C4-2B (cell line): ENCODE data around the gene SEMA3F.

Experiments used
- H3K27ac ChIP-seq: fragments of 450-650 bp; 2 replicates; pipeline ENCODE4 v1.5.1; 2017
- CTCF ChIP-seq: fragments of 450-650 bp; conservative IDR thresholded peaks from 2 replicates; pipeline ENCODE4 v1.5.1; 2017; ENCODE audit warnings: mild to moderate bottlenecking
- ZFX ChIP-seq: fragments of 450-650 bp; IDR thresholded peaks from 2 replicates; pipeline ENCODE4 v1.6.1; 2017

Gene SEMA3F

DNA sequence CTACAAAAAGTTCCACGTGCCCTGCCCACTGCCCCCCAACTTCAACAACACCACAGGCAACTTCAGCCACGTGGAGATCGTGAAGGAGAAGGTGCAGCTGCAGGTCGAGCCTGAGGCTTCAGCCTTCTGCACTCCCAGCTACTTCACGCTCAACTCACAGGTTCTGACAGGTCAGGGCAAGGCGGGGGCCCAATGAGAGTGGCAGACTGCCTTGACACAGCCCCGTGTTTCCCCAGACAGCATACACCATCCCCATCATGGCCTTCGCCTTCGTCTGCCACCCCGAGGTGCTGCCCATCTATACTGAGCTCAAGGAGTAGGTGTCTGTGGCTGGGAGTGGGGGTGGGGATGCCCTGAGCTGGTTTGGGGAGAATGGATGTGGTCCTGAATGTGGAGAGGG, 62.6 kb downstream of the SEMA3F start:
- H3K27ac ChIP-seq: no peak overlapping the region
- TF ChIP-seq CTCF (no peak), ZFX (no peak)

DNA sequence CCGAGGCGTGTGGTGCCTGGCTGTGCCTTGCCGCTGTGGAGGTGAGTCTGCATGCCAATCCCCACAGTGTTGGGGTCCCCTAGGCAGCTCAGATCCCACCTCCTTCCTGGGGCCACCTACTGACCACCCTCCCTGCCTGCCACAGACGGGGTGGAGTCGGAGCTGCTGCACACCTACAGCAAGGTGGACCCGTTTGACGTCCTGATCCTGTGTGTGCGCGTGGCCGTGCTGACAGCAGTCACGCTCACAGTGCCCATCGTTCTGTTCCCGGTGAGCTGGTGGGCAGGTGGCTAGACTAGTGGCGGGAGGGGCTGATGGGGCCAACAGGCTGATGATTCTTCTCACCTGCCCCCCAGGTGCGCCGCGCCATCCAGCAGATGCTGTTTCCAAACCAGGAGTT, 63.3 kb downstream of the SEMA3F start:
- TF ChIP-seq CTCF (no peak), ZFX (no peak)
- H3K27ac ChIP-seq: no peak overlapping the region

DNA sequence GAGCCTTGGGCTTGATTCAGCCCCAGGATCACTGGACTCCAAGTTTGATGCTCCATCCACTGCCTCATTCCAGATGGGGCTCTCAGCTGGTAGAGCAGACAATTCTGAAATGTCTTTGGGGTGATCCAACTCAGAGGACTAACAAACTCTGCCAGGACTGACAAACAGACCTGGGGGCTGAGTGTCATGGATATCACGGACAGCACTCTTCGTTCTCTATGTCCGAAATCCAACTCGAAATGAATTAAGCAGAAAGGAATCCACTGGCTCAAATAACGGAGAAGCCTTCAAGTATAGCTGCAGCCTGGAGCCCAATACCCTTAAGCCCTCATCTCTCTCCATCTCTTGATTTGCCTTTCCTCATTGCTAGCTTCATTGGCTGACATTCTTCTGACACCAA, 64.2 kb downstream of the SEMA3F start:
- H3K27ac ChIP-seq: no peak overlapping the region
- TF ChIP-seq CTCF (no peak), ZFX (no peak)

- TF ChIP-seq ZFX (no peak), CTCF (no peak)
- no peak overlapping the region for H3K27ac ChIP-seq
Observed at GRCh38 chr3:50220109-50220508, 65.0 kb downstream of the SEMA3F start.

DNA sequence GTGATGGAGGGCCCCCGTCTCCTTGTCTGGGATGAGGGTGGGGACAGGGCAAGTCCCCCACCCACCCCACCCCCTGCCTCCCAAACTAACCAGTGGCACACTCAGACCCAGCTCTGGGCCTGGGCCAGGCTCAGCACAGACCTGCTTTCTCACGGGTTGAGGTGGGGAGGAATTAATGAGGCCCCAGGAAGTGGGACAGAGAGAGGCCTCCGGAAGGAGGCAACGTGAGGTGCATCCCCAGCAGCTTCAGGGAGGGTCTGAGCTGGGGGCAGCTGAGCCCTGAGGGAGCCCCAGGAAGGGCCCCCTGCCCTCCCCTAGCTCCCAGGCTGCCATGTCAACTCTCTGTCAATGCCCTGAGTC, 65.9 kb downstream of the SEMA3F start:
- TF ChIP-seq CTCF: no peak
- TF ChIP-seq ZFX: no peak
- no peak overlapping the region for H3K27ac ChIP-seq

- no peak overlapping the region for H3K27ac ChIP-seq
- TF ChIP-seq CTCF: no peak; the same call in 1 of the 2 replicates
- no peak for TF ChIP-seq ZFX
Observed at GRCh38 chr3:50221411-50222168, 66.5 kb downstream of the SEMA3F start.

GRCh38 chr3:50222169-50222528, 67.0 kb downstream of the SEMA3F start:
- no peak overlapping the region for H3K27ac ChIP-seq
- TF ChIP-seq CTCF: no peak
- TF ChIP-seq ZFX: no peak
